ENCODE results near the gene ATXN7L3. TPM values are rescaled to one million over a fixed set of nuclear protein-coding genes. Genes with fewer than 3 reads are reported as not detected.
A peak's percentile ranks its signal among the peaks of the same experiment; 100 is the strongest.

Gene ATXN7L3
- total and polyA plus RNA-seq, 9 of the 15 experiments (the other 6 are each of a cell fraction or from before 2014, with no cell fraction given): 0.62 to 66.1 (median 33.2) TPM

DNA sequence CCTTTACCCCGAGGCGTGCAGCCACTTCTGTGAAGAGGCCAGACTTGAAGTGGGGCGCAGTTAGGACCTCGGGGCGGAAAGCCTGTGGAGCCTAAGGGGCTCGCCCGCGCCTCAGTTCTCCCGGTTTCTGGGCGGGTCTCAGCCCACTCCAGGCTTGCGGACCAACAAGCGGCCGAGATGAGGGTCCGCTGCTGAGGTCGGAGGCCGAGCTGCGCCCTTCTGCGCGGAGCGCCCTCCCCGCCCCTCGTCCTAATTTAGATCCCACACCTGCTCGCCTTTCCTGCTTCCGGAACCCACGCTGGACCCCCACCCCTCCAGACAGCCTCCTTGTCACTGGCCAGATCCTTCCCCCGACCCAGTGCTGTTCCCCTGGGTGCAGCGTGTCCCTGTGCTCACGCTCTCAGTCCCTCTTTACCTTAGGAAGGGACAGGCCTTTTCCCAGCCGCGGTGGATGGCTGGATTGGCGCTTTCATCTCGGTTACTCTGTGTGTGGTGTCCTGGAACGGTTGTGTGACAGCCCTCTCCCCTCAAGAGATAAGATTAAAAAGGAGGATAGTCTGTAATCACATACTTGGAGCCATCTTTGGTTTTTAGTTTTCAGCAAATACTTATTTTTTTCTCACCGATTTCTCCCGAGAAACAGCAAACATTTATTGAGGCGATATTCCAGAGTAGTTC lies 933 bp upstream of the ATXN7L3 start (continued):
- TF ChIP-seq, protein P1, sequence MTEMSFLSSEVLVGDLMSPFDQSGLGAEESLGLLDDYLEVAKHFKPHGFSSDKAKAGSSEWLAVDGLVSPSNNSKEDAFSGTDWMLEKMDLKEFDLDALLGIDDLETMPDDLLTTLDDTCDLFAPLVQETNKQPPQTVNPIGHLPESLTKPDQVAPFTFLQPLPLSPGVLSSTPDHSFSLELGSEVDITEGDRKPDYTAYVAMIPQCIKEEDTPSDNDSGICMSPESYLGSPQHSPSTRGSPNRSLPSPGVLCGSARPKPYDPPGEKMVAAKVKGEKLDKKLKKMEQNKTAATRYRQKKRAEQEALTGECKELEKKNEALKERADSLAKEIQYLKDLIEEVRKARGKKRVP (CRISPR knock-in tag; IDR thresholded peaks at IDR 0.05): no peak
- TF ChIP-seq, protein P2, sequence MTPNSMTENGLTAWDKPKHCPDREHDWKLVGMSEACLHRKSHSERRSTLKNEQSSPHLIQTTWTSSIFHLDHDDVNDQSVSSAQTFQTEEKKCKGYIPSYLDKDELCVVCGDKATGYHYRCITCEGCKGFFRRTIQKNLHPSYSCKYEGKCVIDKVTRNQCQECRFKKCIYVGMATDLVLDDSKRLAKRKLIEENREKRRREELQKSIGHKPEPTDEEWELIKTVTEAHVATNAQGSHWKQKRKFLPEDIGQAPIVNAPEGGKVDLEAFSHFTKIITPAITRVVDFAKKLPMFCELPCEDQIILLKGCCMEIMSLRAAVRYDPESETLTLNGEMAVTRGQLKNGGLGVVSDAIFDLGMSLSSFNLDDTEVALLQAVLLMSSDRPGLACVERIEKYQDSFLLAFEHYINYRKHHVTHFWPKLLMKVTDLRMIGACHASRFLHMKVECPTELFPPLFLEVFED (CRISPR knock-in tag; conservative IDR thresholded peaks at IDR 0.05): no peak
- TF ChIP-seq SNIP1 (IDR thresholded peaks at IDR 0.05; ENCODE audit: low read depth): no peak

DNA sequence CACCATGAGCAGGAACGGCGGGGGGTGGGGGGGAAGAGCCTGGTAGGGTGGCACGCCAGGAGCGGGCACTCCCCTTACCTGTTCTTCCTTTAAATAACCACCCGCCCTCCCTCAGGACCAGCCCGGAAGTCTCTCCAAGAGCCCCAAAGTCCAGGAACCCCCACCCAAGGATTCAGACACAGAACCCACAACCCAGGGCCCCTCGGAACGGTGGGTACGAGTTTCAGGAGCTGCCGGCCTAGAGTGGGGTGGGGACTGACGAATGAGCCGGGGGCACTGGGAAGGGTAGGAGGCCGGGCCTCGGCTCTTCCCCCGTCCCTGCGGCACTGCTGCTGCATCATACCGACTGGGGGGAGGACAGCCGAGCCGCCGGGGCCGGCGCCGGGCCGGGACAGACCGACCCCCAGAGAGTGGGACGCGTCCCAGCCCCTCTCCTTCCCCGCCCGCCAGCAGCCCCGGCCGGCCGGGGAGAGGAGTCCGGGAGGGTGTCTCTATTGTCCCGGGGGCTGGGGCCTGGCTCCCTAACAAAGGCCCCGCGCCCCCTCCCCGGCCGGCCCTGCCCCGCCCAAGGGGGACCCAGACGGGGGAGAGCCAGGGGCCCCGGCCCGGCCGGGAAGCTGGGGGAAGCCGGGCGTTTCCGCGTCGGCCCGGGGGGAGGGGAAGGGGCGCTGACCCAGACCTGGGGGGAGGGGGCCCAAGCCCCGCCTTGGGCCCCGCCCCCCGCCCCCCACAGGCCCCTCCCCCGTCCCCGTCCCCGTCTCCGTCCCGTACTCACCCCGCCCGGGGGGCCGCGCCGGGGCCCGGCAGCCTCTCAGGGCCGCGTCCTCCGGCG lies 747 bp downstream of the ATXN7L3 start:
- H3K9me3 ChIP-seq (replicated peaks; ENCODE audit: control insufficient read depth, insufficient read depth, low read depth, low read length): no peaks in the 10 kb centered on the region
- in situ Hi-C loops (cut with MboI): no loop called here
- peak; percentile 22 for ATAC-seq
- ChIA-PET CTCF (ENCODE audit: low intra/inter-chr PET ratio) (interaction anchor here (1.1 kb wide), 1 partner anchor 11 kb away, joined by 3 read pairs; no protein-coding TSS in a partner anchor), POLR2A (interaction anchor here (0.6 to 2.4 kb wide), 7 partner anchors 10 to 191 kb away, joined by 3 to 14 read pairs (median 5); partner anchors contain the start of genes ITGA2B and TMUB2)
- H3K36me3 ChIP-seq (ENCODE audit: control insufficient read depth, insufficient read depth, low read length): peaks cover 39% of the 10 kb centered on the region; the same call in 2 of the 3 replicates
- no peaks in the 10 kb centered on the region; the same call in 1 of the 2 replicates for H4K20me1 ChIP-seq (replicated peaks; ENCODE audit: control insufficient read depth, insufficient read depth, low read length)
- H3K27me3 ChIP-seq (ENCODE audit: control insufficient read depth in 2 of 2, insufficient read depth in 2 of 2, low read length in 2 of 2): no peaks in the 10 kb centered on the region
- peak; percentile 69 to 95 (median 92) for DNase-seq (ENCODE audit: extremely low read depth in 1 of 4, low spot score in 3 of 4)
- no peak for FAIRE-seq
- no peaks in the 10 kb centered on the region for H3K9me1 ChIP-seq (ENCODE audit: control insufficient read depth, insufficient read depth, low read length)
- peaks cover 24% of the 10 kb centered on the region for H3K79me2 ChIP-seq (ENCODE audit: control insufficient read depth, insufficient read depth, low read length)
- peak overlapping the region; percentile 90 to 97 for H3K9ac ChIP-seq (ENCODE audit: insufficient read depth in 1 of 2, low read depth in 2 of 2, low read length in 2 of 2)
- peak overlapping the region; percentile 42 for H2AFZ ChIP-seq (ENCODE audit: low read depth, low read length)
- H3K27ac ChIP-seq (ENCODE audit: extremely low read depth, low read depth, low read length): peak overlapping the region; percentile 91
- 2% methylated on average over 9 of the region's 68 CpGs for WGBS (ENCODE audit: insufficient coverage, low coverage, missing lambda C conversion rate)
- intact Hi-C loops (cut with micrococcal nuclease): loop anchor here (1.0 kb wide), 1 partner anchor 146 kb away; the partner anchor contains the start of gene GRN
- peak overlapping the region; percentile 79 for H3K4me3 ChIP-seq
- H3K4me1 ChIP-seq (replicated peaks in 1 of 2; ENCODE audit: control insufficient read depth in 2 of 2, insufficient read depth in 2 of 2, low read length in 2 of 2): peaks cover 27 to 38% of the 10 kb centered on the region in 2 experiments
- no TSS peak for BruUV-seq (replicated peaks)
- peak overlapping the region; percentile 91 for H3K4me2 ChIP-seq (ENCODE audit: insufficient read depth, low read length)
- TF ChIP-seq, protein P1 (CRISPR knock-in tag; IDR thresholded peaks at IDR 0.05): no peak
- no peak for TF ChIP-seq PTTG1 (tag; IDR thresholded peaks at IDR 0.05; ENCODE audit: low read depth)
- TF ChIP-seq ZNF354B (CRISPR knock-in tag; IDR thresholded peaks at IDR 0.05): no peak
- TF ChIP-seq, protein P3, sequence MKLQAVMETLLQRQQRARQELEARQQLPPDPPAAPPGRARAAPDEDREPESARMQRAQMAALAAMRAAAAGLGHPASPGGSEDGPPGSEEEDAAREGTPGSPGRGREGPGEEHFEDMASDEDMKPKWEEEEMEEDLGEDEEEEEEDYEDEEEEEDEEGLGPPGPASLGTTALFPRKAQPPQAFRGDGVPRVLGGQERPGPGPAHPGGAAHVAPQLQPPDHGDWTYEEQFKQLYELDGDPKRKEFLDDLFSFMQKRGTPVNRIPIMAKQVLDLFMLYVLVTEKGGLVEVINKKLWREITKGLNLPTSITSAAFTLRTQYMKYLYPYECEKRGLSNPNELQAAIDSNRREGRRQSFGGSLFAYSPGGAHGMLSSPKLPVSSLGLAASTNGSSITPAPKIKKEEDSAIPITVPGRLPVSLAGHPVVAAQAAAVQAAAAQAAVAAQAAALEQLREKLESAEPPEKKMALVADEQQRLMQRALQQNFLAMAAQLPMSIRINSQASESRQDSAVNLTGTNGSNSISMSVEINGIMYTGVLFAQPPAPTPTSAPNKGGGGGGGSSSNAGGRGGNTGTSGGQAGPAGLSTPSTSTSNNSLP (IDR thresholded peaks at IDR 0.05; ENCODE audit: borderline replicate concordance, low read depth, low read length): no peak
- 0 out of 2 replicates have a peak, but pooled peaks have one; percentile 2 for TF ChIP-seq L3MBTL2 (IDR thresholded peaks at IDR 0.05)
- TF ChIP-seq ZNF586 (CRISPR knock-in tag; conservative IDR thresholded peaks at IDR 0.05): no peak
- TF ChIP-seq ZBTB7A (IDR thresholded peaks at IDR 0.05; ENCODE audit: borderline replicate concordance, control insufficient read depth, low read depth, low read length): peak; percentile 93; the same call in 1 of the 2 replicates
- TF ChIP-seq, protein P4, sequence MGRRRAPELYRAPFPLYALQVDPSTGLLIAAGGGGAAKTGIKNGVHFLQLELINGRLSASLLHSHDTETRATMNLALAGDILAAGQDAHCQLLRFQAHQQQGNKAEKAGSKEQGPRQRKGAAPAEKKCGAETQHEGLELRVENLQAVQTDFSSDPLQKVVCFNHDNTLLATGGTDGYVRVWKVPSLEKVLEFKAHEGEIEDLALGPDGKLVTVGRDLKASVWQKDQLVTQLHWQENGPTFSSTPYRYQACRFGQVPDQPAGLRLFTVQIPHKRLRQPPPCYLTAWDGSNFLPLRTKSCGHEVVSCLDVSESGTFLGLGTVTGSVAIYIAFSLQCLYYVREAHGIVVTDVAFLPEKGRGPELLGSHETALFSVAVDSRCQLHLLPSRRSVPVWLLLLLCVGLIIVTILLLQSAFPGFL (CRISPR knock-in tag; IDR thresholded peaks at IDR 0.05): no peak

Data from K562 (cell line).